RWPE1 (cell line): Measurements from ENCODE around the gene SLC39A11.

Source experiments
- CTCF ChIA-PET: fragments of 350-600 bp; sonication (Branson Sonifier 250); formaldehyde crosslinking; extraction: SDS; loops from one replicate; lab custom pipeline; 2021; lab: Yijun Ruan, JAX
- POLR2A ChIA-PET: fragments of 400-600 bp; formaldehyde crosslinking; extraction: SDS; loops from one replicate; lab custom pipeline; 2020; ENCODE audit warnings: antibody characterized with exemption; ENCODE audit not compliant: low non-redundant PET; lab: Yijun Ruan, JAX
- DNase-seq: peaks from one replicate; pipeline ENCODE4 v3.0.0; 2012; ENCODE audit warnings: low spot score
- H3K27ac ChIP-seq: fragments of 450-650 bp; 2 replicates; pipeline ENCODE4 v1.5.1; 2017
- CTCF ChIP-seq: fragments of 450-650 bp; conservative IDR thresholded peaks from 2 replicates; pipeline ENCODE4 v1.5.1; 2017; ENCODE audit warnings: low read depth, mild to moderate bottlenecking

Gene SLC39A11

GRCh38 chr17:72813481-72813880 lies 279.0 kb downstream of the SLC39A11 start:
- no peak for TF ChIP-seq CTCF
- ChIA-PET POLR2A (no interaction called here), CTCF (no interaction called here)
- H3K27ac ChIP-seq = no peak overlapping the region
- no peak for DNase-seq

- ChIA-PET POLR2A (no interaction called here), CTCF (interaction anchor here (0.9 kb wide), 1 partner anchor 12 kb away, joined by 5 read pairs; no protein-coding TSS in a partner anchor)
- peak; percentile 71 for DNase-seq
- no peak for TF ChIP-seq CTCF
- H3K27ac ChIP-seq = no peak overlapping the region
These were observed 279.7 kb downstream of the SLC39A11 start for GRCh38 chr17:72812823-72813222.

GRCh38 chr17:72811976-72812687 lies 280.4 kb downstream of the SLC39A11 start:
- no peak for DNase-seq
- no peak overlapping the region for H3K27ac ChIP-seq
- ChIA-PET POLR2A (no interaction called here), CTCF (interaction anchor here (0.9 kb wide), 1 partner anchor 13 kb away, joined by 5 read pairs; no protein-coding TSS in a partner anchor)
- TF ChIP-seq CTCF = no peak

GRCh38 chr17:72810991-72811508 lies 281.4 kb downstream of the SLC39A11 start:
- no peak overlapping the region for H3K27ac ChIP-seq
- no peak for DNase-seq
- ChIA-PET CTCF (interaction anchor here (0.7 kb wide), 1 partner anchor 15 kb away, joined by 4 read pairs; no protein-coding TSS in a partner anchor), POLR2A (no interaction called here)
- no peak for TF ChIP-seq CTCF

- DNase-seq = no peak
- ChIA-PET CTCF (interaction anchor here (0.9 kb wide), 1 partner anchor 271 kb away, joined by 4 read pairs; no protein-coding TSS in a partner anchor), POLR2A (no interaction called here)
- no peak overlapping the region for H3K27ac ChIP-seq
- no peak for TF ChIP-seq CTCF
These were observed 286.5 kb downstream of the SLC39A11 start for GRCh38 chr17:72806011-72806410.

- CTCF ChIA-PET = interaction anchor here (0.9 kb wide), 1 partner anchor 272 kb away, joined by 4 read pairs; no protein-coding TSS in a partner anchor
- H3K27ac ChIP-seq = no peak overlapping the region
- no peak for DNase-seq
- TF ChIP-seq CTCF = no peak
- POLR2A ChIA-PET = no interaction called here
These were observed 287.4 kb downstream of the SLC39A11 start for GRCh38 chr17:72804949-72805707.
